GM13977 (cell line): ENCODE data around the gene PID1.

ENCODE experiments used
- DNase-seq: peaks from one replicate; pipeline ENCODE4 v3.0.0; 2012; ENCODE audit warnings: low spot score
- CTCF ChIP-seq: IDR thresholded peaks from 2 replicates; pipeline ENCODE4 v1.5.1; 2012; ENCODE audit warnings: mild to moderate bottlenecking, control low read depth; ENCODE audit not compliant: insufficient read depth; ENCODE audit errors: extremely low read depth, missing control alignments
- in situ Hi-C: fragments of 300-500 bp; cut with MboI; formaldehyde crosslinking; loops from one replicate; pipeline ENCODE4 v1.12.0; 2022; ENCODE audit warnings: low sequenced_read_pairs, low pct_unique_long_range_greater_than_20kb, mixed read lengths, inconsistent platforms; ENCODE audit not compliant: unreplicated experiment

PID1 gene

GRCh38 chr2:229003256-229003655 is 267.8 kb downstream of the PID1 start:
- in situ Hi-C loops = no loop called here
- TF ChIP-seq CTCF = no peak
- no peak for DNase-seq

DNA sequence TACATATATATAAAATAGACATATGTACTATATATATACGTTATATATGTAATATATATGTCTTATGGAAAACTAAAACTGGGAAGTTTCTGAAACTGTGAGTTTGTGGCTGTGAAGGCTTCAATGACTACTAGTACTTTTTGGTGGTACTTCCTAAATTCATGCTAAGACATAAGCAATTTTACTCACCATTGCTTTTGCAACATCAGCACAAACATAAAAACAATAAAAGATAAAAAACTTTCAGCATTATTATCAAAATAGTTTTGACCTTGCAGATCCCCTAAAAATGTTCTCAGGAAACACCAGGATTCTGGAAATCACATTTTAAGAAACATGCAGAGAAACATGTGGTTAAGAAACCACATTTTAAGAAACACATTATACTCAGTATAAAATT is 269.9 kb downstream of the PID1 start:
- no peak for DNase-seq
- no peak for TF ChIP-seq CTCF
- in situ Hi-C loops = no loop called here

DNA sequence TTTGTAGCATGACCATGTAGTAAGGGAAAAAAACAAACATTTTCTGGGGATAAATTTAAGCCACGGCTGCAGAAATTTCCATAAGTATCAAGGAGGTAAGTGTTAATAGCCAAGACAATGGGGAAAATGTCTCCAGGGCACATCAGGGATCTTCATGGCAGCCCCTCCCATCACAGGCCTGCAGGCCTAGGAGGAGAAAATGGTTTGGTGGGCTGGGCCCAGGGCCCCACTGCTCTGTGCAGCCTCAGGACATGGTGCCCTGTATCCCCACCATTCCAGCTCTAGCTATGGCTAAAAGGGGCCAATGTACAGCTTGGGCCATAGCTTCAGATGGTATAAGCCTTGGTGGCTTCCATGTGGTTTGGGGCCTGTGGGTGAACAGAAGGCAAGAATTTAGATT is 271.8 kb downstream of the PID1 start:
- TF ChIP-seq CTCF = no peak
- in situ Hi-C loops = no loop called here
- no peak for DNase-seq

- in situ Hi-C loops = no loop called here
- DNase-seq = no peak
- no peak for TF ChIP-seq CTCF
These were observed 282.3 kb downstream of the PID1 start for GRCh38 chr2:228988786-228989185.

DNA sequence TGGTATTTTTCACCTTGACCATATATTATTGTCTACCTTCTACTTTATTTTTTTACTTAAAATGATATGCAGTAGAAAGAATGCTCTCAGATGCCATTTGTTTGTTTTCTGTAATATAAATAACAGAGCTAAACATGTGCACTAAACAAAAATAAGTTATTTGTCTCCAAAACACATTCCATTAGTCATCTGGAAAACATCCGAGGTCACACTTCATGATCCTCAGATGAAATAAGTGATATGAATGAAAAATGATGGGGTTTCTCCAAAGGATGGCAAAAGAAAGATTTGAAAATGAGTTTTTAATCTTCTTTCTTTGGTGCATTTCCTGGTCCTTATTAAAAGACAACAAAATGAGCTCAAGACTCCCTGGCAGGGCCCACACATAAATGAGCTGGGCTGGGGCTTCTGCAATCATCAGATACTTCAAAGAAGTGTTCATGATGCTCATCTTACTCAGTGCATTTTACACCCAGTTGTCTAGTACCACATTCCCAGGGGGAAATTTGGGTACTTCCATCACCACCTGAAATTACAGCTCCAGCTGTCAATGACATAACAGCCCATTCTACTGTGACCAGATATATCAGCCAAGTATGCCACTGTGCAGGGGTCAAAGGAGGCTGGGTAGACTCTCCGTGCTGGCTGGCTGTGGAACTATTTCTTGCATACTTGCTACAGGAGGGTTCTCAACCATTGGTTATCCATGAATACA is 283.5 kb downstream of the PID1 start:
- in situ Hi-C loops = no loop called here
- TF ChIP-seq CTCF = no peak
- DNase-seq = no peak

DNA sequence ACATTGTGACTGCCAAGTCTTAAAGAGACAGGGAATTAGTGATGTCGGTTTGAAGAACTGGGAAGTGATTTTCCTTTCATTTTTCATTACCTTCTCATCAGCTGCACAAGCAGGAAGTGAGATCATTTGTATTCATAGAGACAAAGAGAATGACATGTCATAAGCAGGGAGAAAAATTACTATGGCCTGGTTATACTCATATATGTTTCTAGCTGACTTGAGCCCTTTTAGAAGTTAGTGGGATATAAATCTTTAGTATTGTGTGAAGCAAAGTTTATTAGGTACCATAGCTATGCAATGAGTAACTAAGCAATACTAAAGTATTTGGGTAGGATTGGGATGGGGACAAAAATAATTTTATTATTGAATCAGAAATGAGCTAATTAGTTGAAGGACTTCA is 284.1 kb downstream of the PID1 start:
- DNase-seq = no peak
- in situ Hi-C loops = no loop called here
- TF ChIP-seq CTCF = no peak
